Stimulated activated CD8-positive, alpha-beta memory T cell treated with anti-CD3 and anti-CD28 coated beads, Interleukin-4, amount 100 ng/mL, for 48 hours (primary cell): Measurements from ENCODE around the gene WNT1.

ENCODE experiments used
- DNase-seq: peaks from one replicate; pipeline ENCODE4 v3.0.0-alpha.2; 2020

The WNT1 gene

DNA sequence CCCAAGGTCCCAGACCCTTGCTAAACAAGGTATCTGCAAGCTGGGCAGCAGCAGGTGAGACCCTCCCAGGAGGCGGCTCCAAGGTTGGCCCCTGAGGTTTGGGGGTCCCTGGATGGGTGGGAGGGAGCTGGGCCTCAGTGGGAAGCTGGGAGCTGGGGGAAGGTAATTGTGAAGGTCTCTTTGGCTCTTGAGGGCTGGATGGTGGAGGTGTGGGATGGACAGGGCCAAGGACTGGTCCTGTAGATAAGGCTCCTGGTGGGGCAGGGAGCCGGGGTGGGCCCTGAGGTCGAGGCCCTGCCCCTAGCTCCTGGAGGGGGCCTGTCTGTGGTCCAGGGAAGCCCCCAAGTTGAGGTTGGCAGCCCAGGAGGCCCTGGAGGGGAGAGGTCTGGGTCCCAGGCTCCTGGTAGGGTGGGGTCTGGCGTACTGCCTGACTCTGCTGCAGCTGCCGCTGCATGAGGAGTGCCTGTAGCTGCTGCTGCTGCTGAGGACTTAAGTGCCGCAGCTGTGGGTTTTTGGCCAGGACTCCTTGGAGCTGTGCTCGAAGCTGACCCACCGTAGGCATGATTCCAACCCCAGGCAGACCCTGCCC is 53.5 kb downstream of the WNT1 start:
- no peak for DNase-seq
